Kidney epithelial cell (primary cell): ENCODE results near the gene GGT1. TPM values are rescaled to one million over a fixed set of nuclear protein-coding genes. Genes with fewer than 3 reads are reported as not detected.

Source experiments
- DNase-seq: peaks from one replicate; pipeline ENCODE4 v3.0.0-alpha.2; 2010; ENCODE audit warnings: low read depth
- H3K27me3 ChIP-seq: 2 replicates; pipeline ENCODE4 v1.6.0; 2011; ENCODE audit warnings: low read length; ENCODE audit not compliant: control insufficient read depth, insufficient read depth
- H3K36me3 ChIP-seq: 2 replicates; pipeline ENCODE4 v1.5.1; 2011; ENCODE audit warnings: low read length; ENCODE audit not compliant: control insufficient read depth, insufficient read depth
- H3K4me3 ChIP-seq: 2 replicates; pipeline ENCODE4 v1.5.1; 2011; ENCODE audit warnings: low read depth, mild to moderate bottlenecking, control low read depth, low read length
- CTCF ChIP-seq: IDR thresholded peaks from 2 replicates; pipeline ENCODE4 v1.5.1; 2011; ENCODE audit warnings: mild to moderate bottlenecking, moderate library complexity, low read length, control low read depth, inconsistent platforms; ENCODE audit not compliant: insufficient read depth, poor library complexity, severe bottlenecking
- total RNA-seq: library from RNA; depleted of rRNA; stranded (reverse); fragments of >200 nt; gene quantifications from 2 replicates; pipeline ENCODE4 v1.2.3, GENCODE V29; 2015

The GGT1 gene
- total RNA-seq, 1 donor from 2014 or later, result 22.8 TPM

- no peak overlapping the region for H3K4me3 ChIP-seq
- peaks cover 1% of the 10 kb centered on the region for H3K36me3 ChIP-seq
- no peak for TF ChIP-seq CTCF
- H3K27me3 ChIP-seq, result no peaks in the 10 kb centered on the region
- no peak for DNase-seq
Observed at GRCh38 chr22:24583221-24584165, 19.5 kb upstream of the GGT1 start.

GRCh38 chr22:24584166-24584790, 18.7 kb upstream of the GGT1 start:
- TF ChIP-seq CTCF, result no peak
- peaks cover 1% of the 10 kb centered on the region for H3K36me3 ChIP-seq
- DNase-seq, result no peak
- H3K4me3 ChIP-seq, result no peak overlapping the region
- no peaks in the 10 kb centered on the region for H3K27me3 ChIP-seq

- H3K27me3 ChIP-seq, result no peaks in the 10 kb centered on the region
Observed at GRCh38 chr22:24584871-24585411, 18.1 kb upstream of the GGT1 start.

GRCh38 chr22:24585461-24585860, 17.5 kb upstream of the GGT1 start:
- no peak for TF ChIP-seq CTCF
- H3K27me3 ChIP-seq, result no peaks in the 10 kb centered on the region
- H3K36me3 ChIP-seq, result peaks cover 1% of the 10 kb centered on the region
- no peak for DNase-seq
- no peak overlapping the region for H3K4me3 ChIP-seq

More at GRCh38 chr22:24584871-24585411, 18.1 kb upstream of the GGT1 start:
- no peak for TF ChIP-seq CTCF
- Histone ChIP-seq H3K4me3 (no peak overlapping the region), H3K36me3 (peaks cover 1% of the 10 kb centered on the region)
- no peak for DNase-seq

- no peaks in the 10 kb centered on the region for H3K27me3 ChIP-seq
- no peak for TF ChIP-seq CTCF
- DNase-seq, result no peak
- no peak overlapping the region for H3K4me3 ChIP-seq
- H3K36me3 ChIP-seq, result peaks cover 1% of the 10 kb centered on the region
Observed at GRCh38 chr22:24585927-24586546, 17.0 kb upstream of the GGT1 start.
